ENCODE measurements around the gene CDHR1.

DNA sequence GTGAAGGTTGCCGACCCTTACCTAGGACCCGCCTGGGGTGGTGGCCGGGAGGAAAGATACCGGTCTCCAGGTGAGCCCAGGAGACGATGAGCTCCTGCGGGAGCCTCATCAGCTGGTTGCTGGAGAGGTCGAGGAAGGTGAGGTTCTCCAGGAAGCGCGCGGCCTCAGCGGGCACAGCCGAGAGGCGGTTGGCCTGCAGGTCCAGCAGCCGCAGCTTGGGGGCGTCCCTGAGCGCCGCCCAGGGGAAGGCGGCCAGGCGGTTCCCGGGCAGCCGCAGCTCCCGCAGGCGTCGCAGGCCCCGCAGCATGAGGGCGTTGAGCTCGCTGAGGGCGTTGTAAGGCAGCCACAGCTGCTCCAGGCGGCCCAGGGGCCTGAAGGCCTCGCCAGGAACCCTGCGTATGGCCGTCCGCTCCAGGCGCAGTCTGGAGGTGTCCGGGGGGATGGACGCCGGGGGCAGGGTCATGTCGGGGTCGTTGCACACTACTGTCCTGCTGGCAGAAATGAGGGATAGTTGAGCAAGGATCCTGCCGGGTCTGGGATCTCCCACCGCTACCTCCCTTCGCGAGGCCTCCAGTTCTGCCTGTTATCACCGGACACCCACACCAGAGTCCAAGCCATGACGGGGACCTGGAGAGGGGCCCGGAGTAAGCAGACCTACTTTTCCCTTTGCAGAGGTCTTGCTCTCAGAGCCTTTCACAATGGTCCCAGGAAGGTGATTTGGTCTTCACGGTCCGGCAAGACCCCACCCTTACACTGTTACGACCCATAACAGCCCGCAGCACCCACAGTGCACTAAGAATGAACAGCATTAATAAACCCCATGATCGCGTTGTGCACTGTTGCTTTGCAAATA is 43.1 kb downstream of the CDHR1 start:
- no peak for TF ChIP-seq POLR2A (IDR thresholded peaks at IDR 0.05)
- TF ChIP-seq, protein P1, sequence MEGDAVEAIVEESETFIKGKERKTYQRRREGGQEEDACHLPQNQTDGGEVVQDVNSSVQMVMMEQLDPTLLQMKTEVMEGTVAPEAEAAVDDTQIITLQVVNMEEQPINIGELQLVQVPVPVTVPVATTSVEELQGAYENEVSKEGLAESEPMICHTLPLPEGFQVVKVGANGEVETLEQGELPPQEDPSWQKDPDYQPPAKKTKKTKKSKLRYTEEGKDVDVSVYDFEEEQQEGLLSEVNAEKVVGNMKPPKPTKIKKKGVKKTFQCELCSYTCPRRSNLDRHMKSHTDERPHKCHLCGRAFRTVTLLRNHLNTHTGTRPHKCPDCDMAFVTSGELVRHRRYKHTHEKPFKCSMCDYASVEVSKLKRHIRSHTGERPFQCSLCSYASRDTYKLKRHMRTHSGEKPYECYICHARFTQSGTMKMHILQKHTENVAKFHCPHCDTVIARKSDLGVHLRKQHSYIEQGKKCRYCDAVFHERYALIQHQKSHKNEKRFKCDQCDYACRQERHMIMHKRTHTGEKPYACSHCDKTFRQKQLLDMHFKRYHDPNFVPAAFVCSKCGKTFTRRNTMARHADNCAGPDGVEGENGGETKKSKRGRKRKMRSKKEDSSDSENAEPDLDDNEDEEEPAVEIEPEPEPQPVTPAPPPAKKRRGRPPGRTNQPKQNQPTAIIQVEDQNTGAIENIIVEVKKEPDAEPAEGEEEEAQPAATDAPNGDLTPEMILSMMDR (IDR thresholded peaks at IDR 0.05), result peak in 9 of 12 donors; percentile 13 to 43 (median 28)

All from heart left ventricle (tissue), 13 donors.